GM13976 (cell line): ENCODE data around the gene MATK.

Source experiments
- DNase-seq: peaks from one replicate; pipeline ENCODE4 v3.0.0; 2012; ENCODE audit warnings: low spot score
- in situ Hi-C: fragments of 300-500 bp; cut with MboI; formaldehyde crosslinking; loops from one replicate; pipeline ENCODE4 v1.12.0; 2022; ENCODE audit warnings: low sequenced_read_pairs, mixed read lengths, inconsistent platforms; ENCODE audit not compliant: unreplicated experiment
- TF ChIP-seq, protein P1 (sequence below): IDR thresholded peaks from 2 replicates; pipeline ENCODE4 v1.5.1; 2012; ENCODE audit warnings: borderline replicate concordance, mild to moderate bottlenecking; ENCODE audit not compliant: insufficient read depth; ENCODE audit errors: extremely low read depth, missing control alignments, control extremely low read depth

The MATK gene

DNA sequence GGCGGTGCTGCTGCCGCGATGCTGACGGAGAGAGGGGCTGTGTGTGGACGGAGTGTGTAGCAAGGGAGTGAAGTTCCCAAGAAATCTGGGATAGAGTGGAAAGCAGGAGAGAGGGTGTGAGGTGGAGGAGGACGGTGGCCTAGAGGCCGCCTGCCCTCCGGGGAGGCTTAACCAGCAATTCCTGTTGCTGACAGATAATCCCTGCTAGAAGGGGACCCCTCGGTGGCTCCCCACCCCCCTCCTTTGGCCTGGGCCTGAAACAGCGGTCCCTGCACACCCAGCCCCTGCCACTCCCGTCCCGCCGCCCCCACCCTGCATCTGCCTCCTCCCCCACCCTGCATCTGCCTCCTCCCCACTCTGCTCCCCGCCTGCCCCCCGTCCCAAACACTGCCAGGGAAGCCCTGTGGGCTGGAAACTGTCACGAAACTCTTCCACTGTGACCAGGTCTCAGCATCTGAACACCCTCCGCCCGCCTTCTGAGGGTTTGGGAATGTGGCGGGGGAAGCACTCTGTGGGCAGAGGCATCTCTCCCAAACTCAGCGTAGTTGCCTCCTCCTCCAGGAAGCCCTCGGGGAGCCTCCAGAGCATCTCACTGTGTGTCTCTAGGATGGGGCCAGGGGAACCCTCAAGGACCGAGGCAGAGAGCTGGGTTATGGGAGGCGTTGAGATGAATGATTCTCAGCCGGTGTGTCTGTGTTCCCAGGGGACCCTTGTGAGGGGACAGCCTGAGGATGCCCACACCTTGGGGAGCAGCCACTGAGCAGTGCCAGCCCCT, 17.1 kb upstream of the MATK start:
- TF ChIP-seq, protein P1, sequence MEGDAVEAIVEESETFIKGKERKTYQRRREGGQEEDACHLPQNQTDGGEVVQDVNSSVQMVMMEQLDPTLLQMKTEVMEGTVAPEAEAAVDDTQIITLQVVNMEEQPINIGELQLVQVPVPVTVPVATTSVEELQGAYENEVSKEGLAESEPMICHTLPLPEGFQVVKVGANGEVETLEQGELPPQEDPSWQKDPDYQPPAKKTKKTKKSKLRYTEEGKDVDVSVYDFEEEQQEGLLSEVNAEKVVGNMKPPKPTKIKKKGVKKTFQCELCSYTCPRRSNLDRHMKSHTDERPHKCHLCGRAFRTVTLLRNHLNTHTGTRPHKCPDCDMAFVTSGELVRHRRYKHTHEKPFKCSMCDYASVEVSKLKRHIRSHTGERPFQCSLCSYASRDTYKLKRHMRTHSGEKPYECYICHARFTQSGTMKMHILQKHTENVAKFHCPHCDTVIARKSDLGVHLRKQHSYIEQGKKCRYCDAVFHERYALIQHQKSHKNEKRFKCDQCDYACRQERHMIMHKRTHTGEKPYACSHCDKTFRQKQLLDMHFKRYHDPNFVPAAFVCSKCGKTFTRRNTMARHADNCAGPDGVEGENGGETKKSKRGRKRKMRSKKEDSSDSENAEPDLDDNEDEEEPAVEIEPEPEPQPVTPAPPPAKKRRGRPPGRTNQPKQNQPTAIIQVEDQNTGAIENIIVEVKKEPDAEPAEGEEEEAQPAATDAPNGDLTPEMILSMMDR: no peak
- no peak for DNase-seq
- in situ Hi-C loops: no loop called here

- DNase-seq: peak; percentile 69
- TF ChIP-seq, protein P1: no peak
Observed at GRCh38 chr19:3801412-3802096, 15.4 kb upstream of the MATK start.

DNA sequence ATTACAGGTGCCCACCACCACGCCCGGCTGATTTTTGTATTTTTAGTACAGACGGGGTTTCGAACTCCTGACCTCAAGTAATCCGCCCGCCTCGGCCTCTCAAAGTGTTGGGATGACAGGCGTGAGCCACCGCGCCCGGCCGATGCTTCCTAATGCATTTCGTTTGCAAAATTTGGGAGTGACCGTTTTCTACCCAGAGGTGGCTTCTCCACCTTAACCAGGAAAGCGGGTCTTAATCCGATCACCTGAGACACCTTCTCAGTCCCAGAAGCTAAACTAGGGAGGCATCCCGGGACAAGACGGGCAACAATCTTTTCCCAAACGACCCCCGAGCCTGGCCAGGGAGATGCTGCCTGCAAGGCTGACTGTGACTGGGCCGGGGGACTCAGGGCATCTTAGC, 14.8 kb upstream of the MATK start:
- TF ChIP-seq, protein P1: no peak

More at GRCh38 chr19:3801412-3802096, 15.4 kb upstream of the MATK start:
- in situ Hi-C loops: no loop called here

GRCh38 chr19:3798137-3798536, 12.0 kb upstream of the MATK start:
- TF ChIP-seq, protein P1: no peak
- in situ Hi-C loops: no loop called here
- no peak for DNase-seq

More for the DNA sequence above, 14.8 kb upstream of the MATK start:
- no peak for DNase-seq
- in situ Hi-C loops: no loop called here

GRCh38 chr19:3796358-3796757, 10.2 kb upstream of the MATK start:
- in situ Hi-C loops: no loop called here
- DNase-seq: no peak
- TF ChIP-seq, protein P1: no peak

- TF ChIP-seq, protein P1: no peak
- no peak for DNase-seq
- in situ Hi-C loops: no loop called here
Observed at GRCh38 chr19:3793799-3794198, 7.6 kb upstream of the MATK start.
